K562 (cell line): ENCODE data around the gene MYO1E. TPM values are rescaled to one million over a fixed set of nuclear protein-coding genes. Genes with fewer than 3 reads are reported as not detected.

Experiments
- BACH1 ChIP-seq: fragments of 200-800 bp; sonication (Bioruptor generic); IDR thresholded peaks from 2 replicates; pipeline ENCODE4 v1.6.1; 2016; ENCODE audit warnings: missing genetic modification characterization, missing compliant biosample characterization
- CHD1 ChIP-seq: fragments of 200-600 bp; sonication (generic); IDR thresholded peaks from one replicate; pipeline ENCODE4 v1.6.1; 2012; ENCODE audit warnings: mild to moderate bottlenecking, moderate library complexity, low read length, inconsistent platforms
- ETS2 ChIP-seq: IDR thresholded peaks from 2 replicates; pipeline ENCODE4 v1.6.1; 2016; ENCODE audit warnings: borderline replicate concordance, missing genetic modification characterization, mild to moderate bottlenecking, moderate library complexity, missing compliant biosample characterization; ENCODE audit not compliant: poor library complexity, severe bottlenecking
- ETV5 ChIP-seq: sonication (generic); formaldehyde crosslinking; IDR thresholded peaks from 2 replicates; pipeline ENCODE4 v1.4.0; 2020; ENCODE audit warnings: low read depth, mild to moderate bottlenecking, missing genetic modification reagents
- FIP1L1 ChIP-seq: fragments of 200-400 bp; formaldehyde crosslinking; IDR thresholded peaks from 2 replicates; pipeline ENCODE4 v1.6.1; 2018; ENCODE audit warnings: mild to moderate bottlenecking, low read depth, low read length; ENCODE audit not compliant: poor library complexity, severe bottlenecking
- HEY1 ChIP-seq: fragments of 250-450 bp; sonication (Bioruptor Pico); IDR thresholded peaks from 2 replicates; pipeline ENCODE4 v1.5.0; 2020; ENCODE audit warnings: mild to moderate bottlenecking, moderate library complexity, borderline replicate concordance
- HIVEP1 ChIP-seq: fragments of 250-450 bp; sonication (Bioruptor Pico); IDR thresholded peaks from 2 replicates; pipeline ENCODE4 v1.4.0; 2020; ENCODE audit warnings: mild to moderate bottlenecking
- HOXB6 ChIP-seq: fragments of 250-450 bp; sonication (Bioruptor Pico); IDR thresholded peaks from 2 replicates; pipeline ENCODE4 v1.5.1; 2022; ENCODE audit warnings: mild to moderate bottlenecking, borderline replicate concordance
- MEF2A ChIP-seq: IDR thresholded peaks from 2 replicates; pipeline ENCODE4 v1.6.1; 2011; ENCODE audit warnings: low read depth, mild to moderate bottlenecking, low read length, moderate library complexity; ENCODE audit not compliant: control insufficient read depth
- NFE2 ChIP-seq: IDR thresholded peaks from 2 replicates; pipeline ENCODE4 v1.6.1; 2014; ENCODE audit warnings: antibody characterized with exemption, low read depth
- PRMT5 ChIP-seq: sonication (generic); formaldehyde crosslinking; IDR thresholded peaks from 2 replicates; pipeline ENCODE4 v1.5.0; 2020; ENCODE audit warnings: missing genetic modification reagents
- RBBP5 ChIP-seq: fragments of 200-600 bp; sonication (generic); IDR thresholded peaks from 2 replicates; pipeline ENCODE4 v1.6.1; 2012; ENCODE audit warnings: borderline replicate concordance, mild to moderate bottlenecking, low read length, control low read depth, inconsistent platforms; ENCODE audit not compliant: insufficient read depth, poor library complexity, severe bottlenecking
- RFX5 ChIP-seq: IDR thresholded peaks from 2 replicates; pipeline ENCODE4 v1.6.1; 2011; ENCODE audit warnings: low read depth, mild to moderate bottlenecking, improper control_type of control experiment, low read length
- SMAD3 ChIP-seq: fragments of 450-650 bp; formaldehyde crosslinking; conservative IDR thresholded peaks from 2 replicates; pipeline ENCODE4 v1.4.0; 2020; ENCODE audit warnings: mild to moderate bottlenecking
- SMC3 ChIP-seq: conservative IDR thresholded peaks from 2 replicates; pipeline ENCODE4 v1.6.1; 2011; ENCODE audit warnings: low read depth, low read length, improper control_type of control experiment; ENCODE audit not compliant: insufficient read depth
- SP2 ChIP-seq: IDR thresholded peaks from 2 replicates; pipeline ENCODE4 v1.6.1; 2011; ENCODE audit warnings: mild to moderate bottlenecking, low read depth, low read length, moderate library complexity; ENCODE audit not compliant: poor library complexity, severe bottlenecking; ENCODE audit errors: extremely low read depth
- SPI1 ChIP-seq: IDR thresholded peaks from 2 replicates; pipeline ENCODE4 v1.6.1; 2011; ENCODE audit warnings: low read depth, low read length, control low read depth, borderline replicate concordance
- TBL1XR1 ChIP-seq, 2 experiments: IDR thresholded peaks; 2 replicates each; pipeline ENCODE4 v1.6.1; 2012; ENCODE audit warnings: improper control_type of control experiment in 2 of 2, low read length in 2 of 2, mild to moderate bottlenecking in 1 of 2
- TCFL5 ChIP-seq: fragments of 250-450 bp; sonication (Bioruptor Pico); conservative IDR thresholded peaks from 2 replicates; pipeline ENCODE4 v1.6.1; 2021; ENCODE audit warnings: mild to moderate bottlenecking, moderate library complexity, matching md5 sums
- TEAD2 ChIP-seq: fragments of 450-650 bp; IDR thresholded peaks from 2 replicates; pipeline ENCODE4 v1.6.1; 2016; ENCODE audit warnings: missing genetic modification characterization, control low read depth, missing compliant biosample characterization
- TRIM28 ChIP-seq: fragments of 450-650 bp; IDR thresholded peaks from 2 replicates; pipeline ENCODE4 v1.6.1; 2017
- YY1 ChIP-seq, 3 experiments: IDR thresholded peaks; 2 replicates each; pipeline ENCODE4 v1.6.1; 2011; ENCODE audit warnings: low read length in 2 of 3, mild to moderate bottlenecking in 2 of 3, moderate library complexity in 2 of 3, borderline replicate concordance in 1 of 3, control low read depth in 1 of 3, low read depth in 1 of 3; ENCODE audit not compliant: insufficient read depth in 3 of 3, insufficient replicate concordance in 2 of 3, control insufficient read depth in 1 of 3, insufficient read length in 1 of 3; ENCODE audit errors: extremely low read depth in 1 of 3
- ZKSCAN8 ChIP-seq: fragments of 200-800 bp; sonication (Bioruptor generic); IDR thresholded peaks from 2 replicates; pipeline ENCODE4 v1.6.1; 2016; ENCODE audit warnings: missing genetic modification characterization, missing compliant biosample characterization
- ZNF217 ChIP-seq: sonication (generic); formaldehyde crosslinking; IDR thresholded peaks from 2 replicates; pipeline ENCODE4 v1.8.0; 2022; ENCODE audit warnings: mild to moderate bottlenecking, missing genetic modification reagents
- polyA plus RNA-seq, 8 experiments: library from polyadenylated mRNA; depleted of rRNA in 4 of 8; stranded (reverse) in 5 of 8; unstranded in 3 of 8; fragments of >200 nt; fragmentation: Nextera tagmentation in 2 of 8; fragmentation: Illumina TruSeq in 1 of 8; extraction: Ambion mirVana in 2 of 8; extraction: Trizol in 1 of 8; gene quantifications; 2 replicates each; pipeline versions ENCODE4 v1.2.1 to v1.2.3, GENCODE V29; 2011 to 2014; ENCODE audit warnings: inconsistent platforms in 1 of 8, missing spikeins in 1 of 8
- total RNA-seq, 7 experiments: library from RNA; depleted of rRNA in 6 of 7; stranded (reverse); fragments of >200 nt in 6 of 7; fragmentation: Illumina TruSeq in 2 of 7; extraction: Trizol in 2 of 7; gene quantifications; 2 replicates each; pipeline versions ENCODE4 v1.2.1 to v1.2.3, GENCODE V29; 2011 to 2021; ENCODE audit warnings: low replicate concordance in 1 of 7
- TF ChIP-seq, protein P1 (sequence below): IDR thresholded peaks from 2 replicates; pipeline ENCODE4 v1.6.1; 2011; ENCODE audit not compliant: insufficient read length; ENCODE audit errors: extremely low read depth
- TF ChIP-seq, protein P2 (sequence below): sonication (generic); formaldehyde crosslinking; IDR thresholded peaks from 2 replicates; pipeline ENCODE4 v1.9.0; 2022; ENCODE audit warnings: mild to moderate bottlenecking, missing genetic modification reagents
- TF ChIP-seq, protein P3 (sequence below): fragments of 250-450 bp; sonication (Bioruptor Pico); IDR thresholded peaks from 2 replicates; pipeline ENCODE4 v1.9.0; 2021; ENCODE audit warnings: mild to moderate bottlenecking
- TF ChIP-seq, protein P4 (sequence below): fragments of 200-800 bp; sonication (Bioruptor generic); IDR thresholded peaks from 2 replicates; pipeline ENCODE4 v1.6.1; 2017; ENCODE audit warnings: missing genetic modification characterization, missing compliant biosample characterization

Gene MYO1E
- total and polyA plus RNA-seq, 9 of the 15 experiments (the other 6 are each of a cell fraction or from before 2014, with no cell fraction given): under 0.01 to 0.44 (median 0.01) TPM; not detected in 6

DNA sequence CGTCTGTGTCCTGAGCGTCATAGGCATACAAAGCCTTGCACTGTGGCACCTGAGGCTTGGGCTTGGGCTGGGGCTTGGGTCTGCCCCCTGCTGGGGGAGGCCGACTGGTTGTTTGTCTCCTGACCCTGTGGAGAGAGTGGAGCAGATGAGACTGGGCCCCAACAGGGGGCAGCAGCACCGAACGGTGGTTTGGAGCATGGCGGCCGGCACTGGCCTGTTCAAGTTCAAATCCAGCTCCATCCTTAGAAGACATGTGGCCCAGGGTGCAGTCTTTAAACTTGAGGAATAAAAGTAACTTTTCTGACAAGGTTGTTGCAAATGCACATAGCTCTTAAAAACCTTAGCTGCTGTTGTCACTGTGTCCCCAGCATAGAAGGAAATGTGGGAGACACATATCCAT is 234.4 kb downstream of the MYO1E start (continued):
- TF ChIP-seq, protein P1, sequence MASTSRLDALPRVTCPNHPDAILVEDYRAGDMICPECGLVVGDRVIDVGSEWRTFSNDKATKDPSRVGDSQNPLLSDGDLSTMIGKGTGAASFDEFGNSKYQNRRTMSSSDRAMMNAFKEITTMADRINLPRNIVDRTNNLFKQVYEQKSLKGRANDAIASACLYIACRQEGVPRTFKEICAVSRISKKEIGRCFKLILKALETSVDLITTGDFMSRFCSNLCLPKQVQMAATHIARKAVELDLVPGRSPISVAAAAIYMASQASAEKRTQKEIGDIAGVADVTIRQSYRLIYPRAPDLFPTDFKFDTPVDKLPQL: no peak
- TF ChIP-seq HOXB6 (CRISPR knock-in tag): no peak
- TF ChIP-seq TCFL5 (CRISPR knock-in tag): no peak
- TF ChIP-seq, protein P2, sequence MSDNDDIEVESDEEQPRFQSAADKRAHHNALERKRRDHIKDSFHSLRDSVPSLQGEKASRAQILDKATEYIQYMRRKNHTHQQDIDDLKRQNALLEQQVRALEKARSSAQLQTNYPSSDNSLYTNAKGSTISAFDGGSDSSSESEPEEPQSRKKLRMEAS (CRISPR knock-in tag): peak; percentile 88
- no peak for TF ChIP-seq CHD1
- TF ChIP-seq MEF2A: no peak
- TF ChIP-seq FIP1L1: no peak
- TF ChIP-seq PRMT5: no peak
- no peak for TF ChIP-seq SPI1
- no peak for TF ChIP-seq RFX5
- TF ChIP-seq SMAD3 (CRISPR knock-in tag): no peak
- no peak for TF ChIP-seq SP2
- no peak for TF ChIP-seq RBBP5
- TF ChIP-seq BACH1 (tag): no peak
- TF ChIP-seq HEY1 (CRISPR knock-in tag): no peak
- no peak for TF ChIP-seq ZKSCAN8
- TF ChIP-seq ZNF217 (CRISPR knock-in tag): no peak
- TF ChIP-seq YY1 (IDR thresholded peaks at IDR 0.05; ENCODE audit: borderline replicate concordance in 1 of 3, control insufficient read depth in 1 of 3, extremely low read depth in 1 of 3, insufficient read depth in 3 of 3, insufficient read length in 1 of 3, insufficient replicate concordance in 2 of 3, low read depth in 1 of 3, low read length in 2 of 3): peak; percentile 59 to 93 (median 85)
- TF ChIP-seq TRIM28: no peak
- TF ChIP-seq NFE2: no peak
- no peak for TF ChIP-seq TEAD2 (tag)
- TF ChIP-seq, protein P3, sequence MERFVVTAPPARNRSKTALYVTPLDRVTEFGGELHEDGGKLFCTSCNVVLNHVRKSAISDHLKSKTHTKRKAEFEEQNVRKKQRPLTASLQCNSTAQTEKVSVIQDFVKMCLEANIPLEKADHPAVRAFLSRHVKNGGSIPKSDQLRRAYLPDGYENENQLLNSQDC: no peak
- no peak for TF ChIP-seq ETS2
- no peak for TF ChIP-seq ETV5 (CRISPR knock-in tag)
- TF ChIP-seq HIVEP1 (CRISPR knock-in tag): no peak
- TF ChIP-seq SMC3: peak; percentile 90
- no peak for TF ChIP-seq TBL1XR1 (IDR thresholded peaks at IDR 0.05; ENCODE audit: low read length in 2 of 2)
- TF ChIP-seq, protein P4, sequence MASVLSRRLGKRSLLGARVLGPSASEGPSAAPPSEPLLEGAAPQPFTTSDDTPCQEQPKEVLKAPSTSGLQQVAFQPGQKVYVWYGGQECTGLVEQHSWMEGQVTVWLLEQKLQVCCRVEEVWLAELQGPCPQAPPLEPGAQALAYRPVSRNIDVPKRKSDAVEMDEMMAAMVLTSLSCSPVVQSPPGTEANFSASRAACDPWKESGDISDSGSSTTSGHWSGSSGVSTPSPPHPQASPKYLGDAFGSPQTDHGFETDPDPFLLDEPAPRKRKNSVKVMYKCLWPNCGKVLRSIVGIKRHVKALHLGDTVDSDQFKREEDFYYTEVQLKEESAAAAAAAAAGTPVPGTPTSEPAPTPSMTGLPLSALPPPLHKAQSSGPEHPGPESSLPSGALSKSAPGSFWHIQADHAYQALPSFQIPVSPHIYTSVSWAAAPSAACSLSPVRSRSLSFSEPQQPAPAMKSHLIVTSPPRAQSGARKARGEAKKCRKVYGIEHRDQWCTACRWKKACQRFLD (CRISPR knock-in tag): no peak
